Neuronal stem cell (in vitro differentiated cells): Measurements from ENCODE around the gene MCEMP1.

Experiments
- DNase-seq: peaks from one replicate; pipeline ENCODE4 v3.0.0-alpha.2; 2013; ENCODE audit warnings: low spot score
- H2AFZ ChIP-seq: one replicate; pipeline ENCODE4 v1.6.1; 2013; ENCODE audit warnings: mild to moderate bottlenecking, low read length, inconsistent platforms
- H2AK5ac ChIP-seq: 2 replicates; pipeline ENCODE4 v1.6.1; 2013; ENCODE audit warnings: low read depth, mild to moderate bottlenecking, inconsistent platforms, low read length, moderate library complexity, mixed read lengths
- H2BK120ac ChIP-seq: 2 replicates; pipeline ENCODE4 v1.6.1; 2013; ENCODE audit warnings: low read depth, mild to moderate bottlenecking, inconsistent platforms, low read length, moderate library complexity, mixed read lengths
- H2BK12ac ChIP-seq: one replicate; pipeline ENCODE4 v1.6.1; 2013; ENCODE audit warnings: low read length, inconsistent platforms
- H2BK15ac ChIP-seq: 2 replicates; pipeline ENCODE4 v1.6.1; 2013; ENCODE audit warnings: mild to moderate bottlenecking, low read length, inconsistent platforms, mixed read lengths
- H2BK5ac ChIP-seq: one replicate; pipeline ENCODE4 v1.6.1; 2013; ENCODE audit warnings: inconsistent platforms, mild to moderate bottlenecking, low read length, moderate library complexity
- H3K14ac ChIP-seq: one replicate; pipeline ENCODE4 v1.6.1; 2013; ENCODE audit warnings: low read length, inconsistent platforms
- H3K18ac ChIP-seq: 2 replicates; pipeline ENCODE4 v1.6.1; 2013; ENCODE audit warnings: low read length, inconsistent platforms
- H3K23ac ChIP-seq: 2 replicates; pipeline ENCODE4 v1.6.1; 2013; ENCODE audit warnings: low read depth, mild to moderate bottlenecking, mixed read lengths, low read length, inconsistent platforms; ENCODE audit not compliant: poor library complexity
- H3K27ac ChIP-seq: replicated peaks from 3 replicates; pipeline ENCODE4 v1.5.1; 2013; ENCODE audit warnings: low read length, inconsistent platforms
- H3K27me3 ChIP-seq, 3 experiments: 2 replicates each; pipeline ENCODE4 v1.6.1; 2013; ENCODE audit warnings: low read length in 3 of 3, mild to moderate bottlenecking in 2 of 3, inconsistent platforms in 1 of 3, low read depth in 1 of 3, mixed read lengths in 1 of 3, moderate library complexity in 1 of 3; ENCODE audit not compliant: control insufficient read depth in 3 of 3, insufficient read depth in 3 of 3
- H3K36me3 ChIP-seq, 2 donors: replicated peaks in 1 of 2; 2 replicates each; pipeline ENCODE4 v1.6.1; 2013; ENCODE audit warnings: low read length in 2 of 2; ENCODE audit not compliant: control insufficient read depth in 2 of 2, insufficient read depth in 2 of 2
- H3K4ac ChIP-seq: 2 replicates; pipeline ENCODE4 v1.6.1; 2013; ENCODE audit warnings: inconsistent platforms, mild to moderate bottlenecking, low read length, moderate library complexity
- H3K4me1 ChIP-seq, 2 donors: 1 replicate in 1 of 2; 2 replicates in 1 of 2; pipeline ENCODE4 v1.6.1; 2013; ENCODE audit warnings: low read length in 2 of 2, low read depth in 1 of 2; ENCODE audit not compliant: control insufficient read depth in 2 of 2, insufficient read depth in 1 of 2
- H3K4me2 ChIP-seq: one replicate; pipeline ENCODE4 v1.6.1; 2013; ENCODE audit warnings: mild to moderate bottlenecking, low read length, inconsistent platforms; ENCODE audit not compliant: insufficient read depth, poor library complexity, severe bottlenecking
- H3K4me3 ChIP-seq, 2 donors: 2 replicates each; pipeline ENCODE4 v1.5.1; 2013; ENCODE audit warnings: low read length in 2 of 2, mild to moderate bottlenecking in 2 of 2, inconsistent platforms in 1 of 2, moderate library complexity in 1 of 2
- H3K79me1 ChIP-seq: one replicate; pipeline ENCODE4 v1.6.1; 2013; ENCODE audit warnings: low read depth, mild to moderate bottlenecking, inconsistent platforms, low read length, moderate library complexity
- H3K9ac ChIP-seq: one replicate; pipeline ENCODE4 v1.6.1; 2013; ENCODE audit warnings: mild to moderate bottlenecking, low read depth, low read length, inconsistent platforms; ENCODE audit not compliant: poor library complexity
- H3K9me3 ChIP-seq, 2 donors: replicated peaks in 1 of 2; 2 replicates each; pipeline versions ENCODE3 to v1.6.1; 2013; ENCODE audit warnings: low read length in 2 of 2, mild to moderate bottlenecking in 2 of 2, inconsistent platforms in 1 of 2, low read depth in 1 of 2, mixed read lengths in 1 of 2, moderate library complexity in 1 of 2; ENCODE audit not compliant: control insufficient read depth in 2 of 2, insufficient read depth in 1 of 2
- H4K8ac ChIP-seq: one replicate; pipeline ENCODE4 v1.6.1; 2013; ENCODE audit warnings: low read depth, mild to moderate bottlenecking, inconsistent platforms, low read length, moderate library complexity
- H4K91ac ChIP-seq: one replicate; pipeline ENCODE4 v1.6.1; 2013; ENCODE audit warnings: low read length, low read depth, mild to moderate bottlenecking, inconsistent platforms; ENCODE audit not compliant: poor library complexity
- WGBS, 2 donors: extraction: QIAGEN DNeasy Blood & Tissue Kit; methylation state at CpG; one replicate each; pipeline ENCODE4 v1.1.7; 2013; ENCODE audit warnings: missing lambda C conversion rate in 2 of 2, mixed read lengths in 1 of 2; ENCODE audit not compliant: insufficient read length in 2 of 2, insufficient replicate concordance in 1 of 2; ENCODE audit errors: extremely low coverage in 2 of 2; 5-methylcytosine and 5-hydroxymethylcytosine counted together

The MCEMP1 gene

DNA sequence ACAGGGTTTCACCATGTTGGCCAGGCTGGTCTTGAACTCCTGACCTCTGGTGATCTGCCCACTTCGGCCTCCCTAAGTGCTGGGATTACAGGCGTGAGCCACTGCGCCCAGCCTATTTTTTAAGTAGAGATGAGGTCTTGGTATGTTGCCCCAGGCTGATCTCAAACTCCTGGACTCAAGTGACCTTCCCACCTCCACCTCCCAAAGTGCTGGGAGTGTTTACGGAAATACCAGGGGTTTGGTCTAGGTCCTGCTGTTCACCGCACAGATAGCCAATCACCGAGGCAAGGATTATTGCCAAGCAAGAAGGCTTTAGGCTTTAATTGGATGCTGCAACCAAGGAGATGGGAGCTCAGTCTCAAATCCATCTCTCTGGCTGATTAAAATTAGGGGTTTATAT is 43.5 kb downstream of the MCEMP1 start:
- Histone ChIP-seq H4K91ac (no peak overlapping the region), H2BK15ac (no peak overlapping the region), H4K8ac (no peak overlapping the region), H3K23ac (no peak overlapping the region), H3K4ac (no peak overlapping the region), H3K4me2 (no peak overlapping the region), H3K27me3 (peaks cover 0 to 7% (median 0%) of the 10 kb centered on the region in 3 experiments), H2AK5ac (no peak overlapping the region), H2BK120ac (no peak overlapping the region), H2BK12ac (no peak overlapping the region), H3K9me3 (no peaks in the 10 kb centered on the region), H3K36me3 (no peaks in the 10 kb centered on the region), H3K27ac (no peak overlapping the region), H3K4me1 (peaks cover 0 to 2% of the 10 kb centered on the region in 2 donors), H3K4me3 (no peak overlapping the region), H2AFZ (no peak overlapping the region), H3K79me1 (no peaks in the 10 kb centered on the region), H2BK5ac (no peak overlapping the region), H3K9ac (no peak overlapping the region), H3K14ac (no peak overlapping the region), H3K18ac (no peak overlapping the region)
- no CpG with 5 or more reads among the region's 6 CpGs for WGBS, 2 donors
- DNase-seq = no peak

DNA sequence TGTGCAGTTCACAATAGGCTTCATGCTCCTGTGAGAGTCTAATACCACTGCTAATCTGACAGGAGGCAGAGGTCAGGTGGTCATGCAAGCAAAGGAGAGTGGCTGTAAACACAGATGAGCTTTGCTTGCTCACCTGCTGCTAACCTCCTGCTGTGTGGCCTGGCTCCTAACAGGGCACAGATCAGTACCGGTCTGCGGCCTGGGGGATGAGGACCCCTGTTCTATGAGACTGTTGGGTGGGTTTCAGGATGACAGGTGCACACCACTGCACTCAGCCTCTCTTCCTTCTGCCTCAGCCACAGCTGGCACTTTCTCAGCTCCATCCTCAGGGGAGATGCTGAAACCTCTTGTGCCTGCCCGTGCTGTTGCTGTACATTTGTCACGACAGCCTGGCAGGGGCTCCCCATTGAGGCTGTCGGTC is 45.4 kb downstream of the MCEMP1 start:
- no peak overlapping the region for H2BK12ac ChIP-seq
- H3K27ac ChIP-seq = no peak overlapping the region
- peak overlapping the region; percentile 46 for H2AK5ac ChIP-seq
- H3K9ac ChIP-seq = no peak overlapping the region
- H3K4me2 ChIP-seq = no peak overlapping the region
- no peak overlapping the region for H4K8ac ChIP-seq
- no peak overlapping the region for H3K4me3 ChIP-seq
- H3K18ac ChIP-seq = no peak overlapping the region
- peaks cover 0 to 2% of the 10 kb centered on the region in 2 donors for H3K4me1 ChIP-seq
- H2BK120ac ChIP-seq = no peak overlapping the region
- H2BK5ac ChIP-seq = no peak overlapping the region
- H3K14ac ChIP-seq = no peak overlapping the region
- peaks cover 0 to 7% (median 2%) of the 10 kb centered on the region in 3 experiments for H3K27me3 ChIP-seq
- no CpG with 5 or more reads among the region's 5 CpGs for WGBS, 2 donors
- no peaks in the 10 kb centered on the region for H3K79me1 ChIP-seq
- H3K9me3 ChIP-seq = no peaks in the 10 kb centered on the region
- no peaks in the 10 kb centered on the region for H3K36me3 ChIP-seq
- no peak overlapping the region for H3K23ac ChIP-seq
- H2AFZ ChIP-seq = no peak overlapping the region
- no peak overlapping the region for H4K91ac ChIP-seq
- no peak overlapping the region for H3K4ac ChIP-seq
- H2BK15ac ChIP-seq = no peak overlapping the region
- DNase-seq = no peak

DNA sequence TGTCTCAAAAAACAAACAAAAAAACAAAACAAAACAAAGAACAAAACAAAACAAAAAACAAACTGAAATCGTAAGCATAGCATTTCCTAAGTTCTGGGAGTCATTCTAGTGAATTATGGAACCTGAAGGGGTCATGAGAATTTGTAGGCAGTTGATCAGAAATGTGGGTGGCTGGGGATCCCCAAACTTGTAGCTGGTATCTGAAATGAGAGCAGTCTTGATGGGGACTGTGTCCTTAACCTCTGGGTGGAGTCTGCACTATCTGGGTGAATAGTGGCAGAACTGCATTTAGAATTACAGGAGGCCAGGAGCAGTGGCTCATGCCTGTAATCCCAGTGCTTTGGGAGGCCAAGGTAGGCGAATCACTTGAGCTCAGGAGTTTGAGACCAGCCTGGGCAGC is 48.9 kb downstream of the MCEMP1 start:
- no CpG with 5 or more reads among the region's 2 CpGs for WGBS, 2 donors
- Histone ChIP-seq H2BK120ac (no peak overlapping the region), H2AFZ (no peak overlapping the region), H2AK5ac (no peak overlapping the region), H3K79me1 (no peaks in the 10 kb centered on the region), H3K23ac (no peak overlapping the region), H2BK12ac (no peak overlapping the region), H3K9me3 (peaks cover 0 to 2% of the 10 kb centered on the region in 2 donors), H3K4me1 (peaks cover 0 to 2% of the 10 kb centered on the region in 2 donors), H3K27me3 (peaks cover 13 to 41% (median 35%) of the 10 kb centered on the region in 3 experiments), H3K18ac (no peak overlapping the region), H4K8ac (no peak overlapping the region), H3K14ac (no peak overlapping the region), H3K4ac (no peak overlapping the region), H3K36me3 (no peaks in the 10 kb centered on the region), H2BK5ac (no peak overlapping the region), H3K4me2 (no peak overlapping the region), H3K9ac (no peak overlapping the region), H3K4me3 (no peak overlapping the region), H3K27ac (no peak overlapping the region), H2BK15ac (no peak overlapping the region), H4K91ac (no peak overlapping the region)
- no peak for DNase-seq

DNA sequence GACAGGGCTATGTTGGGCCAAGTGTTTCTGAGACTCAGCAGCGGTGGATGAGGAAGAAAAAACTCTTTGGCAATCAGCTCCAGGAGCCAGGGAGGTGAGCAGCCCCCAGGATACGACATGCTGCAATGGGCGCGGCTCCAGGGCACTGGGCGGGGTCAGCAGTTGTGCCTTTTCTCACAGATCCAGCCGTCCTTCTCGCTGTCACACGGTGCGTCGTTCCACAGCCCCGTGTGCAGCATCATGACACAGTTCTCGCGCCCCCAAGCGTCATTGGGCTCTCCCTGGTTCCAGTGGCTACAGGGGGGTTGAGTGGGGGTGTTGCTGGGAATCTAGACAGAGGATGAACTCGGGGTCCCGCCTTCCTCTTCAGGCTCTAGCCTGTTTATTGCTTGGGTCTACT is 52.3 kb downstream of the MCEMP1 start:
- Histone ChIP-seq H3K4me2 (no peak overlapping the region), H3K4me3 (peak overlapping the region in 1 of 2 donors; percentile 8), H3K4me1 (no peaks in the 10 kb centered on the region), H3K79me1 (no peaks in the 10 kb centered on the region), H3K27me3 (peaks cover 20 to 54% (median 54%) of the 10 kb centered on the region in 3 experiments), H4K8ac (no peak overlapping the region), H2BK5ac (peak overlapping the region; percentile 39), H2AFZ (no peak overlapping the region), H4K91ac (no peak overlapping the region), H3K23ac (no peak overlapping the region), H2BK12ac (no peak overlapping the region), H2BK120ac (no peak overlapping the region), H2BK15ac (no peak overlapping the region), H3K9ac (no peak overlapping the region), H3K36me3 (no peaks in the 10 kb centered on the region), H3K4ac (no peak overlapping the region), H3K14ac (peak overlapping the region; percentile 82), H2AK5ac (peak overlapping the region; percentile 5), H3K9me3 (peaks cover 0 to 2% of the 10 kb centered on the region in 2 donors), H3K18ac (no peak overlapping the region), H3K27ac (no peak overlapping the region)
- DNase-seq = no peak
- no CpG with 5 or more reads among the region's 16 CpGs for WGBS, 2 donors
